GM23338 (cell line): ENCODE measurements around the gene PTGER4.

Experiments used
- CREB1 ChIP-seq: fragments of 250-450 bp; sonication (Bioruptor Pico); IDR thresholded peaks from 2 replicates; pipeline ENCODE4 v1.5.0; 2020; ENCODE audit warnings: low read depth, mild to moderate bottlenecking, moderate library complexity
- EZH2 ChIP-seq: fragments of 200-600 bp; sonication (generic); IDR thresholded peaks from one replicate; pipeline ENCODE4 v1.8.0; 2017; ENCODE audit warnings: antibody characterized with exemption, mild to moderate bottlenecking, low read depth; ENCODE audit not compliant: unreplicated experiment
- EZH2phosphoT487 ChIP-seq: fragments of 200-600 bp; sonication (generic); IDR thresholded peaks from one replicate; pipeline ENCODE4 v1.8.1; 2018; ENCODE audit warnings: antibody characterized with exemption; ENCODE audit not compliant: unreplicated experiment
- JUNB ChIP-seq: IDR thresholded peaks from one replicate; pipeline ENCODE4 v1.6.1; 2016; ENCODE audit warnings: antibody characterized with exemption; ENCODE audit not compliant: unreplicated experiment
- NANOG ChIP-seq: IDR thresholded peaks from 2 replicates; pipeline ENCODE4 v1.6.1; 2016; ENCODE audit warnings: antibody characterized with exemption, borderline replicate concordance
- TF ChIP-seq, protein P1 (sequence below), 2 experiments: fragments of 200-600 bp in 1 of 2; sonication (generic) in 1 of 2; conservative IDR thresholded peaks; 2 replicates each; pipeline versions ENCODE4 v1.5.1 to v1.6.1; 2016 to 2017; ENCODE audit warnings: antibody characterized with exemption in 2 of 2, low read depth in 2 of 2, mild to moderate bottlenecking in 2 of 2, moderate library complexity in 1 of 2
- TF ChIP-seq, protein P2 (sequence below): IDR thresholded peaks from 2 replicates; pipeline ENCODE4 v1.6.1; 2016; ENCODE audit warnings: antibody characterized with exemption

DNA sequence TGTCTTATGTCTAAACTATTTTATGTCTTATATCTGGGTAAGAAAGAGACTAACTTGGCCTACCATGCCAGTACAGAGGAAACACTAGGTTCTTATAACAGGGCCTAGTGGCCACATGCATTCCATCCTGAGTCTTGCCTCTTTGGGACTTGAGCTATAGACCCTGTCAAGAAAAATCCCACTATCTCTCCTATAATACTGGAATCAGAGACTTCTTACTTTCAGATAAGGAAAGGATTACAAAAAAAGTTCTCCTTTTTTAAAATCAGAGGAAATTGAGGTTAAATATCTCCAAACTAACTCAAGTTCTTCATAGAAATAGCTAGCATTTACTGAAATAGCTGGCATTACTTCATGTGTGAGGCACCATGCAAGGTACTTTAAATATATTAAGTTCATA, 34.3 kb downstream of the PTGER4 start:
- TF ChIP-seq, protein P1, sequence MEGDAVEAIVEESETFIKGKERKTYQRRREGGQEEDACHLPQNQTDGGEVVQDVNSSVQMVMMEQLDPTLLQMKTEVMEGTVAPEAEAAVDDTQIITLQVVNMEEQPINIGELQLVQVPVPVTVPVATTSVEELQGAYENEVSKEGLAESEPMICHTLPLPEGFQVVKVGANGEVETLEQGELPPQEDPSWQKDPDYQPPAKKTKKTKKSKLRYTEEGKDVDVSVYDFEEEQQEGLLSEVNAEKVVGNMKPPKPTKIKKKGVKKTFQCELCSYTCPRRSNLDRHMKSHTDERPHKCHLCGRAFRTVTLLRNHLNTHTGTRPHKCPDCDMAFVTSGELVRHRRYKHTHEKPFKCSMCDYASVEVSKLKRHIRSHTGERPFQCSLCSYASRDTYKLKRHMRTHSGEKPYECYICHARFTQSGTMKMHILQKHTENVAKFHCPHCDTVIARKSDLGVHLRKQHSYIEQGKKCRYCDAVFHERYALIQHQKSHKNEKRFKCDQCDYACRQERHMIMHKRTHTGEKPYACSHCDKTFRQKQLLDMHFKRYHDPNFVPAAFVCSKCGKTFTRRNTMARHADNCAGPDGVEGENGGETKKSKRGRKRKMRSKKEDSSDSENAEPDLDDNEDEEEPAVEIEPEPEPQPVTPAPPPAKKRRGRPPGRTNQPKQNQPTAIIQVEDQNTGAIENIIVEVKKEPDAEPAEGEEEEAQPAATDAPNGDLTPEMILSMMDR (conservative IDR thresholded peaks at IDR 0.05; ENCODE audit: low read depth in 2 of 2): no peak
- TF ChIP-seq, protein P2, sequence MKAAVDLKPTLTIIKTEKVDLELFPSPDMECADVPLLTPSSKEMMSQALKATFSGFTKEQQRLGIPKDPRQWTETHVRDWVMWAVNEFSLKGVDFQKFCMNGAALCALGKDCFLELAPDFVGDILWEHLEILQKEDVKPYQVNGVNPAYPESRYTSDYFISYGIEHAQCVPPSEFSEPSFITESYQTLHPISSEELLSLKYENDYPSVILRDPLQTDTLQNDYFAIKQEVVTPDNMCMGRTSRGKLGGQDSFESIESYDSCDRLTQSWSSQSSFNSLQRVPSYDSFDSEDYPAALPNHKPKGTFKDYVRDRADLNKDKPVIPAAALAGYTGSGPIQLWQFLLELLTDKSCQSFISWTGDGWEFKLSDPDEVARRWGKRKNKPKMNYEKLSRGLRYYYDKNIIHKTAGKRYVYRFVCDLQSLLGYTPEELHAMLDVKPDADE: no peak
- TF ChIP-seq EZH2phosphoT487 (no peak), NANOG (no peak), EZH2 (no peak), JUNB (no peak), CREB1 (CRISPR knock-in tag) (no peak)
